Pons (tissue), 1 donor: Measurements from ENCODE around the gene HAPLN2.

Experiments used
- DNase-seq: peaks from one replicate; pipeline ENCODE4 v3.0.0-alpha.2; 2016; ENCODE audit warnings: low spot score

HAPLN2 gene

DNA sequence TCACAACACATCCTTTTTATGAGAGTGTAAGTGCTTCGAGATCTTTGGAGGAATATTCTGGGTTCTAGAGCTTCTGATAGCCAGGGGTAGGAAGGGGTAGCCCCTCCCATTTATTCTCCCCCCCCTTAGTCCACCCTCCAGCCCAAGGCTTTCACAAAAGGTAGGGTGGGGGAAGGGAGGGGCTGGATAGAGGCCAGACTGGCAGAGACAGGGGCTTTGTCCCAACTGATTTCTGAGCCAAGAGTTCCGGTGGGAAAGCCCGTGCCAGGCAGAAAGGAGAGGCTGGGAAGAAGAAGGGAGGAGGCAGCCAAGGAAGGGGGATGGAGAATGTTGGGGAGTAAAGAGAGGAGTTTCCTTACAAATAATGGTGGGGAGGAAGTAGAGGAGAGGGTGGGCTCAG is 25.8 kb downstream of the HAPLN2 start:
- DNase-seq, result no peak

DNA sequence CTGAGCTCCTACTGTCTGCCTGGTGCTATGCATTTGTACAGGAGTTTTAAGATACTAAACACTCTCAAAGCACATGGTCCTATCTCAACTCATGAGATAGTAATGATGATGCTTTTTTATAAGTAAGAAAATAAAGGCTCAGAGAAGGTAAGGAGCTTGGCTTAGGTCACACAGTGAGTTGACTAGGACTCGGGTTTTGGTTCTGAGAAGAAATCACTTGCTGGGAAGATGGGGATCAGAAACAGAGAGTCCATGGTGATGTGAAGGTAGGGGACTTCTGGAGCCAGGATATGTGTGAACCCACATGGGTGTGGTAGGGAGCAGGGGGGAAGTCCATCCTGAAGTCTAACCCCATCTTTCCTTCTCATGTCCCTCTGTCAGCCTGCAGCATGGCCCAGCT is 26.5 kb downstream of the HAPLN2 start:
- no peak for DNase-seq

GRCh38 chr1:156646738-156647211 is 27.6 kb downstream of the HAPLN2 start:
- DNase-seq, result no peak

DNA sequence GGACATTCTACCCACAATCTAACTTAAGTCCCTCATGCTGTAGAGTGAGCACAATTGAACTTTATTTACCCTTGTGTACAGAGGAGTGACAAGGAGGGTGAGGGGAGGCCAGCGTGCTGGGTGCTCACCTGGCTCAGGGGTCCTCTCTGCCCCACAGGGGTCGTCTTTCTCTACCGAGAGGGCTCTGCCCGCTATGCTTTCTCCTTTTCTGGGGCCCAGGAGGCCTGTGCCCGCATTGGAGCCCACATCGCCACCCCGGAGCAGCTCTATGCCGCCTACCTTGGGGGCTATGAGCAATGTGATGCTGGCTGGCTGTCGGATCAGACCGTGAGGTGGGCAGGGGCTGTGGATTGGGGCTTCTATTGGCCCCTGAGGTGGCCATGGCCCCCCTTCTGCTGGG is 28.1 kb downstream of the HAPLN2 start:
- DNase-seq, result no peak

- no peak for DNase-seq
Observed at GRCh38 chr1:156648496-156648895, 29.3 kb downstream of the HAPLN2 start.

GRCh38 chr1:156648951-156649350 is 29.7 kb downstream of the HAPLN2 start:
- no peak for DNase-seq

DNA sequence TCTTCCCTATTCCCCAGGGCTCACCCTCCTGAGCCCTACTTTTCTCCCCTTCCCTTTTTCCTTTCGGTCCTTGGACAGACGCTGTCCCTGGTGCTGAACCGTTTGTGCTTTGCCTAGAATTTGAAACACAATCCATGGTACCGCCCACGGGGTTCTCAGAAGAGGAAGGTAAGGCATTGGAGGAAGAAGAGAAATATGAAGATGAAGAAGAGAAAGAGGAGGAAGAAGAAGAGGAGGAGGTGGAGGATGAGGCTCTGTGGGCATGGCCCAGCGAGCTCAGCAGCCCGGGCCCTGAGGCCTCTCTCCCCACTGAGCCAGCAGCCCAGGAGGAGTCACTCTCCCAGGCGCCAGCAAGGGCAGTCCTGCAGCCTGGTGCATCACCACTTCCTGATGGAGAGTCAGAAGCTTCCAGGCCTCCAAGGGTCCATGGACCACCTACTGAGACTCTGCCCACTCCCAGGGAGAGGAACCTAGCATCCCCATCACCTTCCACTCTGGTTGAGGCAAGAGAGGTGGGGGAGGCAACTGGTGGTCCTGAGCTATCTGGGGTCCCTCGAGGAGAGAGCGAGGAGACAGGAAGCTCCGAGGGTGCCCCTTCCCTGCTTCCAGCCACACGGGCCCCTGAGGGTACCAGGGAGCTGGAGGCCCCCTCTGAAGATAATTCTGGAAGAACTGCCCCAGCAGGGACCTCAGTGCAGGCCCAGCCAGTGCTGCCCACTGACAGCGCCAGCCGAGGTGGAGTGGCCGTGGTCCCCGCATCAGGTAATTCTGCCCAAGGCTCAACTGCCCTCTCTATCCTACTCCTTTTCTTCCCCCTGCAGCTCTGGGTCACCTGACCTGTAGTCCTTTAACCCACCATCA is 33.1 kb downstream of the HAPLN2 start:
- DNase-seq, result no peak

GRCh38 chr1:156652992-156653355 is 33.8 kb downstream of the HAPLN2 start:
- DNase-seq, result no peak

GRCh38 chr1:156654700-156655099 is 35.5 kb downstream of the HAPLN2 start:
- no peak for DNase-seq

- DNase-seq, result no peak
Observed at GRCh38 chr1:156655151-156655903, 36.1 kb downstream of the HAPLN2 start.

DNA sequence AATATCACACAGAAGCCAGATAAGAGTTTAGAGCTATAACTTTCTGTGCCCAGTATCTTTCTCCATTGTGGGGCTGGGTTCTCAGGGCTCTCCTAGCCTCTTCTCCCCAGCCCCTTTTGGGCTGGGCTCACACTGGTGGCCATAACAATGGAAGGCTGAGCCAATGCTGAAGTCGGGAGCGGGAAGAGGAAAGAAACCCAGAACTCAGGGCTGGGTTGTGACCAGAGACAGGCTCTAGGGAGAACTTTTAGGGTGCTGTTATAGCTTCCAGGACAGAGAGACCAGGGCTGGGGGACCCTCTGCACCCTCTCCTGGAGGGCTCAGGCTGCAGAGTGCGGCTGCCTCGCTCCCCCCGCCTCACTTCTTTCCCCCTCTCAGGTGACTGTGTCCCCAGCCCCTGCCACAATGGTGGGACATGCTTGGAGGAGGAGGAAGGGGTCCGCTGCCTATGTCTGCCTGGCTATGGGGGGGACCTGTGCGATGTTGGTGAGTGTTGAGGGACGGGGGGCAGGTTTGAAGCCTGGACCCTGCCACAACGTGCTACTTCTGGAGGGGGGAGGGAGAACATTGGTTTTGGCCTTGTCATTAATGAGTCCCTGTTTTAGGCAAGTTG is 36.8 kb downstream of the HAPLN2 start:
- no peak for DNase-seq

GRCh38 chr1:156656806-156657740 is 37.9 kb downstream of the HAPLN2 start:
- DNase-seq, result peak; percentile 62

GRCh38 chr1:156657741-156658319 is 38.6 kb downstream of the HAPLN2 start:
- no peak for DNase-seq

GRCh38 chr1:156658496-156658895 is 39.3 kb downstream of the HAPLN2 start:
- no peak for DNase-seq

- no peak for DNase-seq
Observed at GRCh38 chr1:156658945-156659574, 39.8 kb downstream of the HAPLN2 start.

DNA sequence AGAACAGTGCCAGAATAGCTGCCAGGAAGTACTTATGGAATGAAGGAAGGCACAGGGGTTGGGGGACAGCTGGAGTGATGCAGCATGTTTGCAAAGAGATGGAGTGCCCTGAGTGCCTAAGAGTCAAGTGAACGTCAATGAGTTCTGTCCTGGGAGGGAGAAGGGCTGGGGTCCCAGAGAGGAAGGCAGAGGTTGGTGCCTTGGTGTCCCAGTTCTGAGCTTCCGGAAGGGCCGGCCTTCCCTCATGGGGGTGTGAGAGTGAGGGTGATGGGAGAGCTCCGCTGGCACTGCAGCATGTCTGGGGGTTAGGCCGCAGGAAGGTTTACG is 40.4 kb downstream of the HAPLN2 start:
- no peak for DNase-seq

- DNase-seq, result peak; percentile 93
Observed at GRCh38 chr1:156659988-156660751, 41.0 kb downstream of the HAPLN2 start.

- no peak for DNase-seq
Observed at GRCh38 chr1:156660752-156661112, 41.5 kb downstream of the HAPLN2 start.

GRCh38 chr1:156662005-156662799 is 43.0 kb downstream of the HAPLN2 start:
- peak; percentile 96 for DNase-seq

GRCh38 chr1:156662800-156663055 is 43.5 kb downstream of the HAPLN2 start:
- no peak for DNase-seq
